ENCODE data around the gene TOP3A. TPM values are rescaled to one million over a fixed set of nuclear protein-coding genes. Genes with fewer than 3 reads are reported as not detected.

TOP3A gene
- total and polyA plus RNA-seq, 8 donors = 24.7 to 65.1 (median 50.7) TPM

GRCh38 chr17:18278867-18279266, 35.9 kb downstream of the TOP3A start:
- H3K27ac ChIP-seq = no peak overlapping the region
- ATAC-seq (no peak), DNase-seq (no peak)
- H3K4me1 ChIP-seq = no peaks in the 10 kb centered on the region
- H3K36me3 ChIP-seq = peaks cover 3 to 96% of the 10 kb centered on the region in 2 donors
- intact Hi-C loops (cut with DNase I) = no loop called here
- H3K9me3 ChIP-seq = no peaks in the 10 kb centered on the region
- TF ChIP-seq CTCF (IDR thresholded peaks at IDR 0.05) = no peak
- H3K27me3 ChIP-seq = no peaks in the 10 kb centered on the region
- H3K4me3 ChIP-seq = no peak overlapping the region

- intact Hi-C loops (cut with DNase I) = no loop called here
- Histone ChIP-seq H3K4me1 (no peaks in the 10 kb centered on the region), H3K36me3 (peaks cover 0 to 96% of the 10 kb centered on the region in 2 donors), H3K9me3 (no peaks in the 10 kb centered on the region), H3K27ac (no peak overlapping the region), H3K4me3 (no peak overlapping the region), H3K27me3 (no peaks in the 10 kb centered on the region)
- no peak for ATAC-seq
- TF ChIP-seq CTCF (IDR thresholded peaks at IDR 0.05) = no peak
- DNase-seq = no peak
Measured at GRCh38 chr17:18277076-18277475, 37.7 kb downstream of the TOP3A start.

- H3K4me1 ChIP-seq = no peaks in the 10 kb centered on the region
- no peak overlapping the region for H3K27ac ChIP-seq
- no peak overlapping the region for H3K4me3 ChIP-seq
- H3K27me3 ChIP-seq = no peaks in the 10 kb centered on the region
- H3K9me3 ChIP-seq = no peaks in the 10 kb centered on the region
- DNase-seq (no peak), ATAC-seq (no peak)
- no peak for TF ChIP-seq CTCF (IDR thresholded peaks at IDR 0.05)
- intact Hi-C loops (cut with DNase I) = no loop called here
- H3K36me3 ChIP-seq = peaks cover 0 to 41% of the 10 kb centered on the region in 2 donors
Measured at GRCh38 chr17:18270046-18270931, 44.5 kb downstream of the TOP3A start.

GRCh38 chr17:18267927-18268711, 46.7 kb downstream of the TOP3A start:
- intact Hi-C loops (cut with DNase I) = no loop called here
- Histone ChIP-seq H3K36me3 (peaks cover 0 to 44% of the 10 kb centered on the region in 2 donors), H3K4me3 (no peak overlapping the region), H3K4me1 (no peaks in the 10 kb centered on the region), H3K27ac (no peak overlapping the region), H3K27me3 (no peaks in the 10 kb centered on the region), H3K9me3 (no peaks in the 10 kb centered on the region)
- ATAC-seq = peak; percentile 21
- TF ChIP-seq CTCF (IDR thresholded peaks at IDR 0.05) = no peak
- DNase-seq = no peak

GRCh38 chr17:18267366-18267765, 47.4 kb downstream of the TOP3A start:
- Histone ChIP-seq H3K36me3 (peaks cover 0 to 42% of the 10 kb centered on the region in 2 donors), H3K4me3 (no peak overlapping the region), H3K27me3 (no peaks in the 10 kb centered on the region), H3K4me1 (peaks cover 0 to under 1% of the 10 kb centered on the region in 2 donors), H3K27ac (no peak overlapping the region), H3K9me3 (no peaks in the 10 kb centered on the region)
- intact Hi-C loops (cut with DNase I) = no loop called here
- no peak for ATAC-seq
- DNase-seq = no peak
- no peak for TF ChIP-seq CTCF (IDR thresholded peaks at IDR 0.05)

Data from left lung (tissue), 10 donors.